Gastrocnemius medialis (tissue), 4 donors: ENCODE data around the gene GAB1. TPM values are rescaled to one million over a fixed set of nuclear protein-coding genes. Genes with fewer than 3 reads are reported as not detected.

Source experiments
- ATAC-seq, 2 donors: fragments of 150-250 bp; one replicate each; pipeline ENCODE4 v1.9.1; 2016
- DNase-seq, 2 donors: peaks; one replicate each; pipeline ENCODE4 v3.0.0-alpha.2; 2019
- H3K27ac ChIP-seq, 4 donors: fragments of 200-600 bp; sonication (generic); 1 replicate in 1 of 4; 2 replicates in 3 of 4; pipeline ENCODE4 v1.5.1; 2016 to 2018; ENCODE audit warnings: mild to moderate bottlenecking in 2 of 4, moderate library complexity in 1 of 4
- H3K27me3 ChIP-seq, 3 donors: fragments of 200-600 bp; sonication (generic) in 2 of 3; 1 replicate in 1 of 3; 2 replicates in 2 of 3; pipeline versions ENCODE4 v1.5.1 to v1.6.0; 2016 to 2019; ENCODE audit warnings: mild to moderate bottlenecking in 1 of 3, moderate library complexity in 1 of 3
- H3K36me3 ChIP-seq, 2 donors: fragments of 200-600 bp; sonication (generic) in 1 of 2; one replicate each; pipeline ENCODE4 v1.5.1; 2017 to 2018
- H3K4me1 ChIP-seq, 2 donors: fragments of 200-600 bp; sonication (generic) in 1 of 2; one replicate each; pipeline ENCODE4 v1.5.1; 2016 to 2017; ENCODE audit warnings: mild to moderate bottlenecking in 2 of 2
- H3K4me3 ChIP-seq, 4 donors: fragments of 200-600 bp; sonication (generic) in 3 of 4; 1 replicate in 1 of 4; 2 replicates in 3 of 4; pipeline ENCODE4 v1.5.1; 2016 to 2019; ENCODE audit warnings: mild to moderate bottlenecking in 2 of 4
- H3K9me3 ChIP-seq, 3 donors: fragments of 200-600 bp; sonication (generic) in 2 of 3; 1 replicate in 1 of 3; 2 replicates in 2 of 3; pipeline ENCODE4 v1.5.1; 2016 to 2019
- CTCF ChIP-seq, 5 experiments: fragments of 450-650 bp in 3 of 5; fragments of 200-600 bp in 2 of 5; sonication (generic) in 2 of 5; IDR thresholded peaks in 4 of 5; conservative IDR thresholded peaks in 1 of 5; 1 replicate in 4 of 5; 2 replicates in 1 of 5; pipeline ENCODE4 v1.5.1; 2016 to 2019; ENCODE audit warnings: antibody characterized with exemption in 5 of 5, mild to moderate bottlenecking in 3 of 5, moderate library complexity in 3 of 5
- POLR2A ChIP-seq, 2 donors: fragments of 450-650 bp; IDR thresholded peaks; one replicate each; pipeline ENCODE4 v1.6.1; 2017; ENCODE audit warnings: antibody characterized with exemption in 2 of 2, mild to moderate bottlenecking in 2 of 2, moderate library complexity in 2 of 2
- in situ Hi-C, 4 donors: fragments of 200-750 bp; cut with MboI; loops; one replicate each; pipeline versions ENCODE4 v1.15.0 to v1.8.0; 2017; ENCODE audit warnings: low sequenced_read_pairs in 4 of 4
- intact Hi-C: fragments of 100-400 bp; cut with DNase I; formaldehyde crosslinking; loops from one replicate; pipeline ENCODE4 v1.15.1; 2023; ENCODE audit warnings: low total_unique reads
- total RNA-seq, 4 donors: library from RNA; depleted of rRNA; stranded (reverse); fragments of >200 nt; gene quantifications; one replicate each; pipeline versions ENCODE4 v1.1.0 to v1.2.3, GENCODE V29; 2016

Gene GAB1
- total RNA-seq, 4 donors from 2014 or later = 11.4 to 27.9 (median 26.6) TPM

DNA sequence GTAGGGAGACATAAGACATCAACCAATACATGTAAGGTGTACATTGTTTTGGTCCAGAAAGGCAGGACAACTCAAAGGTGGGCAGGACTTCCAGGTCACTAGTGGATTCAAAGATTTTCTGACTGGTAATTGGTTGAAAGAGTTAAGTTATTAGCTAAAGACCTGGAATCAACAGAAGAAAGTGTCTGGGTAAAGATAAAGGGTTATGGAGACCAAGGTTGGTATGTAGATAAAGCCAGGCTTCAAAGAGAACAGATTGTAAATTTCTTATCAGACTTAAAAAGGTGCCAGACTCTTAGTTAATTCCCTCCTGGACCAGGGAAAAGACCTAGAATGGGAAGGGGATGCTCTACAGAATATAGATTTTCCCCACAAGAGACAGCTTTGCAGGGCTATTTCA lies 28.3 kb upstream of the GAB1 start:
- intact Hi-C loops (no loop called here), in situ Hi-C loops (no loop called here)
- DNase-seq = no peak
- H3K36me3 ChIP-seq = no peaks in the 10 kb centered on the region
- H3K27ac ChIP-seq = no peak overlapping the region
- ATAC-seq = no peak
- no peaks in the 10 kb centered on the region for H3K9me3 ChIP-seq
- H3K4me3 ChIP-seq = no peak overlapping the region
- TF ChIP-seq POLR2A (IDR thresholded peaks at IDR 0.05) (no peak), CTCF (IDR thresholded peaks at IDR 0.05 in 4 of 5, conservative IDR thresholded peaks at IDR 0.05 in 1 of 5) (no peak)
- H3K27me3 ChIP-seq = no peaks in the 10 kb centered on the region
- H3K4me1 ChIP-seq = no peaks in the 10 kb centered on the region

- TF ChIP-seq POLR2A (IDR thresholded peaks at IDR 0.05) (no peak), CTCF (IDR thresholded peaks at IDR 0.05 in 4 of 5, conservative IDR thresholded peaks at IDR 0.05 in 1 of 5) (no peak)
- H3K27ac ChIP-seq = no peak overlapping the region
- no peaks in the 10 kb centered on the region for H3K4me1 ChIP-seq
- in situ Hi-C loops (no loop called here), intact Hi-C loops (no loop called here)
- no peaks in the 10 kb centered on the region for H3K36me3 ChIP-seq
- DNase-seq (no peak), ATAC-seq (no peak)
- no peaks in the 10 kb centered on the region for H3K27me3 ChIP-seq
- H3K4me3 ChIP-seq = no peak overlapping the region
- H3K9me3 ChIP-seq = no peaks in the 10 kb centered on the region
Observed at GRCh38 chr4:143311924-143312323, 24.8 kb upstream of the GAB1 start.

DNA sequence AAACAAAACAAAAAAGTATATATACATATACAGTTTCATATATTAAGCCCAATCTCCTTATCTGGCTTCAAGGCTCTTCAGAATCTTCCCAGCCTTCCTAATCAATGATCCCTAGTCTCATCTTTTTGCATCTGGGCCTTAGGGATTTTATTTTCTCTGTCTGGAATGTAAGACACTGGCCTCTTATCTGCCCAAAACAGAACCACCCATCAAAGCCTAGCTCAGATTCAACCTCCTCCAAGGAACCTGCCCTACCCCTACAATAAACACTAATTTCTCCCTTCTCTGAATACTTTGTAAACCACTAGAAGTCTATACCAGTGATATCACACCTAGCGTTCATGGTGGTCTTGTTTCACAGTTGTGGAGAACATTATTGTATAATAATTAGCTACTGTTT lies 23.2 kb upstream of the GAB1 start:
- DNase-seq = no peak
- TF ChIP-seq CTCF (IDR thresholded peaks at IDR 0.05 in 4 of 5, conservative IDR thresholded peaks at IDR 0.05 in 1 of 5) = no peak
- no peak for TF ChIP-seq POLR2A (IDR thresholded peaks at IDR 0.05)
- in situ Hi-C loops = no loop called here
- Histone ChIP-seq H3K4me3 (no peak overlapping the region), H3K27me3 (no peaks in the 10 kb centered on the region), H3K27ac (no peak overlapping the region), H3K36me3 (no peaks in the 10 kb centered on the region), H3K9me3 (no peaks in the 10 kb centered on the region), H3K4me1 (no peaks in the 10 kb centered on the region)
- ATAC-seq = no peak
- intact Hi-C loops = no loop called here

- H3K36me3 ChIP-seq = no peaks in the 10 kb centered on the region
- ATAC-seq = no peak
- no peak overlapping the region for H3K27ac ChIP-seq
- intact Hi-C loops = no loop called here
- in situ Hi-C loops = no loop called here
- no peaks in the 10 kb centered on the region for H3K27me3 ChIP-seq
- H3K4me1 ChIP-seq = no peaks in the 10 kb centered on the region
- H3K4me3 ChIP-seq = no peak overlapping the region
- TF ChIP-seq POLR2A (IDR thresholded peaks at IDR 0.05) = no peak
- no peak for TF ChIP-seq CTCF (IDR thresholded peaks at IDR 0.05 in 4 of 5, conservative IDR thresholded peaks at IDR 0.05 in 1 of 5)
- no peak for DNase-seq
- H3K9me3 ChIP-seq = no peaks in the 10 kb centered on the region
Observed at GRCh38 chr4:143313996-143314395, 22.7 kb upstream of the GAB1 start.

DNA sequence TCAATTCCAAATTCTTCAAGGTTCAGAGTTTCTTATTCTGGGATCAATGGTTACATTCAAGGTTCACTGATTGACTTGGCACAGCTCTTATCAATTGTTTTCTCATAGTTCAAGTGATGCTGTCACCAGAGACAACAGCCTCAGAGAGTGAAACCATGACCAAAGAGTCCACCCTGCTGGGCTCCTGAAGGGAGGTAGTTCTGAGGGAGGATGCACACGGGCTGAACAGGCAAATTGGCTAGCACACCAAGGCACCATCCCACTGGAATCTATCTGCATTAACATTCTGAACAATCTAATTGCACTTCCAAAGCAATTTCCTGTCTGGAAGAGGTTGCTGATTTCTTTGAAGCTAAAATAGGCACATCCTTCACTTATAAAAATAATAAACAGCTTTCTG lies 16.6 kb upstream of the GAB1 start:
- DNase-seq = no peak
- ATAC-seq = no peak
- in situ Hi-C loops (no loop called here), intact Hi-C loops (no loop called here)
- Histone ChIP-seq H3K36me3 (no peaks in the 10 kb centered on the region), H3K4me1 (no peaks in the 10 kb centered on the region), H3K27me3 (no peaks in the 10 kb centered on the region), H3K4me3 (no peak overlapping the region), H3K27ac (no peak overlapping the region), H3K9me3 (no peaks in the 10 kb centered on the region)
- TF ChIP-seq CTCF (IDR thresholded peaks at IDR 0.05 in 4 of 5, conservative IDR thresholded peaks at IDR 0.05 in 1 of 5) = no peak
- TF ChIP-seq POLR2A (IDR thresholded peaks at IDR 0.05) = no peak
